H1 (cell line): ENCODE data around the gene UMAD1. TPM values are rescaled to one million over a fixed set of nuclear protein-coding genes. Genes with fewer than 3 reads are reported as not detected.

Experiments used
- CHD1 ChIP-seq: IDR thresholded peaks from 2 replicates; pipeline ENCODE4 v1.6.1; 2012; ENCODE audit warnings: low read depth, low read length, improper control_type of control experiment
- HDAC2 ChIP-seq, 2 experiments: fragments of 300-600 bp in 1 of 2; sonication (generic) in 1 of 2; IDR thresholded peaks; 2 replicates each; pipeline ENCODE4 v1.6.1; 2011 to 2012; ENCODE audit warnings: low read depth in 2 of 2, low read length in 2 of 2, mild to moderate bottlenecking in 2 of 2, moderate library complexity in 2 of 2, borderline replicate concordance in 1 of 2, inconsistent platforms in 1 of 2
- JUND ChIP-seq: IDR thresholded peaks from 2 replicates; pipeline ENCODE4 v1.6.1; 2011; ENCODE audit warnings: mild to moderate bottlenecking, improper control_type of control experiment, low read length
- POLR2AphosphoS5 ChIP-seq: IDR thresholded peaks from 2 replicates; pipeline ENCODE4 v1.6.1; 2011; ENCODE audit warnings: low read depth, low read length
- SIN3A ChIP-seq, 2 experiments: IDR thresholded peaks in 1 of 2; conservative IDR thresholded peaks in 1 of 2; 2 replicates each; pipeline ENCODE4 v1.6.1; 2011 to 2012; ENCODE audit warnings: low read length in 2 of 2, improper control_type of control experiment in 1 of 2, low read depth in 1 of 2, mild to moderate bottlenecking in 1 of 2
- USF2 ChIP-seq: IDR thresholded peaks from 2 replicates; pipeline ENCODE4 v1.6.1; 2011; ENCODE audit warnings: low read length, improper control_type of control experiment
- polyA plus RNA-seq, 7 experiments: library from polyadenylated mRNA; depleted of rRNA in 3 of 7; stranded (reverse) in 5 of 7; unstranded in 2 of 7; fragments of >200 nt in 5 of 7; fragments of 200-250 nt in 2 of 7; gene quantifications; 1 replicate in 5 of 7; 2 replicates in 1 of 7; 4 replicates in 1 of 7; pipeline versions ENCODE4 v1.2.1 to v1.2.3, GENCODE V29; 2011 to 2013; ENCODE audit warnings: missing spikeins in 2 of 7, mixed read lengths in 2 of 7
- total RNA-seq: library from RNA; stranded (reverse); fragmentation: NEBNext Ultra II Directional; extraction: Animal tissue kit (Norgen Biotek cat#: 25700); gene quantifications from 2 replicates; pipeline ENCODE4 v1.2.1, GENCODE V29; 2021

UMAD1 gene
- total and polyA plus RNA-seq, 2 of the 8 experiments (the other 6 are each of a cell fraction or from before 2014, with no cell fraction given): 10.4 to 12.3 TPM

- TF ChIP-seq CHD1 (no peak), JUND (no peak), SIN3A (conservative IDR thresholded peaks at IDR 0.05 in 1 of 2, IDR thresholded peaks at IDR 0.05 in 1 of 2; ENCODE audit: low read depth in 1 of 2, low read length in 2 of 2) (no peak), POLR2AphosphoS5 (no peak), USF2 (no peak), HDAC2 (IDR thresholded peaks at IDR 0.05; ENCODE audit: borderline replicate concordance in 1 of 2, low read depth in 2 of 2, low read length in 2 of 2) (no peak)
These were observed 9.8 kb upstream of the UMAD1 start (continued) for GRCh38 chr7:7630626-7631329.
